B cell (primary cell): ENCODE measurements around the gene RPS19. TPM values are rescaled to one million over a fixed set of nuclear protein-coding genes. Genes with fewer than 3 reads are reported as not detected.
A peak's percentile ranks its signal among the peaks of the same experiment; 100 is the strongest.

Experiments used
- ATAC-seq: fragments of 200-7000 bp; cut with Tn5 transposase; one replicate; pipeline ENCODE4 v1.10.0; 2021; ENCODE audit warnings: low read depth, mild to moderate bottlenecking, moderate number of reproducible peaks, moderate library complexity
- CTCF ChIA-PET: fragments of 350-600 bp; sonication (Branson Sonifier 250); formaldehyde crosslinking; loops from one replicate; lab custom pipeline; 2021; ENCODE audit warnings: antibody characterized with exemption, inconsistent platforms; lab: Charles Lee
- POLR2A ChIA-PET: fragments of 350-600 bp; sonication (Branson Sonifier 250); formaldehyde crosslinking; loops from one replicate; lab custom pipeline; 2021; ENCODE audit warnings: antibody characterized with exemption; lab: Charles Lee
- DNase-seq: peaks from one replicate; pipeline ENCODE4 v3.0.0; 2013
- H2AFZ ChIP-seq: 2 replicates; pipeline ENCODE4 v1.6.1; 2012; ENCODE audit warnings: mild to moderate bottlenecking, low read depth, low read length; ENCODE audit not compliant: insufficient read depth, poor library complexity, severe bottlenecking
- H3K27ac ChIP-seq, 2 donors: 1 replicate in 1 of 2; 2 replicates in 1 of 2; pipeline ENCODE4 v1.5.1; 2012 to 2013; ENCODE audit warnings: low read length in 2 of 2, mild to moderate bottlenecking in 2 of 2, moderate library complexity in 1 of 2
- H3K27me3 ChIP-seq, 4 experiments: fragments of 200-600 bp in 1 of 4; sonication (generic) in 1 of 4; replicated peaks in 1 of 4; 1 replicate in 2 of 4; 2 replicates in 2 of 4; pipeline versions ENCODE4 v1.6.1 to v1.7.0; 2013 to 2016; ENCODE audit warnings: low read length in 3 of 4, mild to moderate bottlenecking in 2 of 4, mixed read lengths in 1 of 4, moderate library complexity in 1 of 4; ENCODE audit not compliant: insufficient read depth in 4 of 4, control insufficient read depth in 3 of 4; ENCODE audit errors: control extremely low read depth in 1 of 4
- H3K36me3 ChIP-seq, 2 experiments: replicated peaks in 1 of 2; 1 replicate in 1 of 2; 2 replicates in 1 of 2; pipeline versions ENCODE4 v1.6.1 to v1.7.1; 2013; ENCODE audit warnings: low read length in 1 of 2; ENCODE audit not compliant: insufficient read depth in 2 of 2, control insufficient read depth in 1 of 2; ENCODE audit errors: control extremely low read depth in 1 of 2, extremely low read depth in 1 of 2
- H3K4me1 ChIP-seq, 2 donors: fragments of 200-600 bp in 1 of 2; sonication (generic) in 1 of 2; 1 replicate in 1 of 2; 2 replicates in 1 of 2; pipeline versions ENCODE4 v1.5.1 to v1.6.1; 2013 to 2017; ENCODE audit warnings: low read length in 2 of 2; ENCODE audit not compliant: control insufficient read depth in 2 of 2, insufficient read depth in 2 of 2
- H3K4me2 ChIP-seq: replicated peaks from 2 replicates; pipeline ENCODE3; 2012; ENCODE audit warnings: mild to moderate bottlenecking, low read depth, low read length; ENCODE audit not compliant: poor library complexity, severe bottlenecking
- H3K4me3 ChIP-seq, 5 experiments: fragments of 200-600 bp in 1 of 5; sonication (generic) in 1 of 5; 1 replicate in 3 of 5; 2 replicates in 2 of 5; pipeline versions ENCODE4 v1.5.1 to v1.7.0; 2011 to 2016; ENCODE audit warnings: low read length in 4 of 5, mild to moderate bottlenecking in 4 of 5, low read depth in 2 of 5, control low read depth in 1 of 5, moderate library complexity in 1 of 5; ENCODE audit not compliant: insufficient read depth in 1 of 5; ENCODE audit errors: control extremely low read depth in 1 of 5, extremely low read depth in 1 of 5
- H3K79me2 ChIP-seq: fragments of 200-600 bp; sonication (generic); one replicate; pipeline ENCODE4 v1.6.0; 2016; ENCODE audit warnings: low read length; ENCODE audit not compliant: control insufficient read depth, insufficient read depth
- H3K9ac ChIP-seq: fragments of 200-600 bp; sonication (generic); 2 replicates; pipeline ENCODE4 v1.6.1; 2017; ENCODE audit warnings: mild to moderate bottlenecking, low read length, moderate library complexity
- H3K9me3 ChIP-seq, 3 donors: one replicate each; pipeline versions ENCODE4 v1.6.1 to v1.7.1; 2013; ENCODE audit warnings: low read length in 2 of 3; ENCODE audit not compliant: control insufficient read depth in 2 of 3, insufficient read depth in 1 of 3; ENCODE audit errors: control extremely low read depth in 1 of 3
- H4K20me1 ChIP-seq: 2 replicates; pipeline ENCODE4 v1.6.0; 2012; ENCODE audit warnings: mild to moderate bottlenecking, low read length; ENCODE audit not compliant: insufficient read depth, control insufficient read depth, poor library complexity, severe bottlenecking
- H3K27ac Mint-ChIP-seq: one replicate; pipeline ENCODE4 v1.8.0; 2021; ENCODE audit warnings: mixed read lengths
- H3K27me3 Mint-ChIP-seq: one replicate; pipeline ENCODE4 v1.8.0; 2021; ENCODE audit warnings: mixed read lengths
- H3K4me1 Mint-ChIP-seq: one replicate; pipeline ENCODE4 v1.8.0; 2021; ENCODE audit warnings: mixed read lengths
- H3K4me3 Mint-ChIP-seq: one replicate; pipeline ENCODE4 v1.8.0; 2021; ENCODE audit warnings: mixed read lengths
- H3K9me3 Mint-ChIP-seq: one replicate; pipeline ENCODE4 v1.8.0; 2022; ENCODE audit warnings: mixed read lengths; ENCODE audit not compliant: insufficient read depth
- CTCF ChIP-seq: fragments of 200-600 bp; IDR thresholded peaks from one replicate; pipeline ENCODE4 v1.8.0; 2022; ENCODE audit warnings: antibody characterized with exemption, mild to moderate bottlenecking
- EZH2 ChIP-seq: IDR thresholded peaks from 2 replicates; pipeline ENCODE4 v1.6.1; 2012; ENCODE audit warnings: borderline replicate concordance, low read depth, mild to moderate bottlenecking, moderate library complexity, low read length; ENCODE audit not compliant: insufficient read depth, poor library complexity, severe bottlenecking
- WGBS: methylation state at CpG from one replicate; pipeline ENCODE4 v1.1.5; 2013; ENCODE audit warnings: missing lambda C conversion rate; ENCODE audit not compliant: insufficient coverage; 5-methylcytosine and 5-hydroxymethylcytosine counted together
- intact Hi-C: fragments of 100-400 bp; cut with micrococcal nuclease; formaldehyde crosslinking; loops from one replicate; pipeline ENCODE4 v1.10.0; 2022
- polyA plus RNA-seq: library from polyadenylated mRNA; depleted of rRNA; stranded (reverse); fragments of >200 nt; gene quantifications from 2 replicates; pipeline ENCODE4 v1.2.3, GENCODE V29; 2012
- total RNA-seq, 2 donors: library from RNA; stranded (reverse); fragments of 120-200 nt in 1 of 2; gene quantifications; 1 replicate in 1 of 2; 2 replicates in 1 of 2; pipeline versions ENCODE4 v1.2.3 to v1.2.4, GENCODE V29; 2013 to 2022

Gene RPS19
- total and polyA plus RNA-seq, 2 donors (not counting 1 experiment from before 2014, with no cell fraction given): 3,322 to 9,144 TPM

DNA sequence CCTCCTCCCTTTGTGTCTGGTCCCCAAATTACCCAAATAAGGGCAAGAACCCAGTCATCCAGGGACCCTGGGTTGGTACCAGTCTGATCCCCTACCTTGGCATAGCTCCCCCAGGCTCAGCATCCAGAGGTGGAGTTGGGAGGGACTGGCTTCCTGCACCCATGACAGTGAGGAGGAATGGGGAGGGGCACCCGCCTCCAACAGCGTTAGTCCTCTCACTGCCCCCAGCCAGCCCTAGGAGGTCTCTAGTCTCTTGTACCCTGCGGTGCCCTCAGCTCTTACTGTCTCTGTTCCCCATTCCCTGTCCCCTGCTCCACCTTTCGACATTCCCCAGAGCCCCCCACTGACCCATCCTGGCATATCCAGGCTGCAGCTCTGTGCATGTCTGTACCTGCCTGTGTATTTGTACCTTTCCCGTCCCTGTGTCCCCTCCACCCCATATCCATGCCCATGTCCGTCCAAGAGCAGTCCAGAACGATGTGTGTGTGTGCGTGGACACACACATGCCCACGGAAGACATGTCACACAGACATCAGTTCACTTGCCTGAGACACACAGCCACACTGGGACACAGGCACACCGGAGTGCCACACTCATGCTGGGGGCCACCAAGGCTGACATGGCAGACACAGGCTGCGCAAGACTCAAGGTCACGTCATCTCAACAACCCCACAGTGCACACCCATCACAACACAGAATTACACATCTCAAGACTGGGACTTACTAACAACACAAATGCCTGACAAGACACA lies 50.4 kb downstream of the RPS19 start:
- peaks cover 18% of the 10 kb centered on the region for H3K27me3 Mint-ChIP-seq
- no peak for ATAC-seq
- Histone ChIP-seq H3K27me3 (peaks cover 0 to 31% (median 19%) of the 10 kb centered on the region in 4 experiments), H3K36me3 (peaks cover 0 to 19% of the 10 kb centered on the region in 2 experiments), H3K79me2 (no peaks in the 10 kb centered on the region), H3K4me2 (no peak overlapping the region), H3K9me3 (peaks cover 0 to 11% (median 0%) of the 10 kb centered on the region in 3 donors), H4K20me1 (peaks cover 78% of the 10 kb centered on the region), H3K9ac (no peak overlapping the region), H2AFZ (no peak overlapping the region), H3K4me1 (peaks cover 32 to 37% of the 10 kb centered on the region in 2 donors), H3K4me3 (no peak overlapping the region), H3K27ac (no peak overlapping the region)
- TF ChIP-seq CTCF (no peak), EZH2 (no peak)
- intact Hi-C loops: no loop called here
- peak overlapping the region; percentile 59 for H3K27ac Mint-ChIP-seq
- POLR2A ChIA-PET: interaction anchor here (1.0 kb wide), 1 partner anchor 27 kb away, joined by 4 read pairs; no protein-coding TSS in a partner anchor
- H3K9me3 Mint-ChIP-seq: no peaks in the 10 kb centered on the region
- no peak overlapping the region for H3K4me3 Mint-ChIP-seq
- H3K4me1 Mint-ChIP-seq: peaks cover 39% of the 10 kb centered on the region
- CTCF ChIA-PET: interaction anchor here (1.1 to 2.0 kb wide), 3 partner anchors 21 to 47 kb away, joined by 3 to 7 read pairs (median 4); no protein-coding TSS in a partner anchor
- 86% methylated on average over 12 of the region's 12 CpGs for WGBS
- no peak for DNase-seq
